Astrocyte (in vitro differentiated cells and primary cell): Measurements from ENCODE around the gene UPB1.

ENCODE experiments used
- CTCF ChIP-seq: IDR thresholded peaks from 2 replicates; pipeline ENCODE4 v1.5.1; 2011; ENCODE audit warnings: low read depth, mild to moderate bottlenecking, inconsistent platforms, low read length, moderate library complexity; ENCODE audit not compliant: insufficient read depth
- EZH2 ChIP-seq: IDR thresholded peaks from 2 replicates; pipeline ENCODE4 v1.6.1; 2012; ENCODE audit warnings: mild to moderate bottlenecking, low read length, inconsistent platforms; ENCODE audit not compliant: insufficient read depth

DNA sequence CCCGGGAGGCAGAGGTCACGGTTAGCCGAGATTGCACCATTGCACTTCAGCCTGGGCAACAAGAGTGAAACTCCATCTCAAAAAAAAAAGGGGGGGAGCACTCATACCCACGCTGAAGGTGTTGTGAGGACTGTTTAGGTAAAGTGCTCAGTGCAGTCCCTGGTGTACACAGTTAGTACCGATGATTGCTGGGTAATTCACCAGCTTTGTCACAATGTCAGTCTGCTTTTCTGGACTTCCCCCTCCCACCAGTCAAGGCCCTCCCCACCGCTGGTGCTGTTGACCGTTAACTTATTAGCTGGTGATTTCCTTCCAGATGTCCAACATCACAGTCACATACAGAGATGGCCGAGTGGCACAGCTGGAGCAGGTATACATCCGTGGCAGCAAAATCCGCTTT is 72.5 kb downstream of the UPB1 start:
- no peak for TF ChIP-seq CTCF
- TF ChIP-seq EZH2 = no peak
